NCI-H1417 (cell line): Measurements from ENCODE around the gene CACNA1C.
A peak's percentile ranks its signal among the peaks of the same experiment; 100 is the strongest.
"Not testable (repeated sequence)": the region's sequence is repeated elsewhere in the genome, so short reads cannot be mapped to it uniquely, and the experiment has no call there.

ENCODE experiments used
- DNase-seq, 3 experiments: peaks; one replicate each; lab custom pipeline; 2025; lab: John Stamatoyannopoulos, UW

Gene CACNA1C

DNA sequence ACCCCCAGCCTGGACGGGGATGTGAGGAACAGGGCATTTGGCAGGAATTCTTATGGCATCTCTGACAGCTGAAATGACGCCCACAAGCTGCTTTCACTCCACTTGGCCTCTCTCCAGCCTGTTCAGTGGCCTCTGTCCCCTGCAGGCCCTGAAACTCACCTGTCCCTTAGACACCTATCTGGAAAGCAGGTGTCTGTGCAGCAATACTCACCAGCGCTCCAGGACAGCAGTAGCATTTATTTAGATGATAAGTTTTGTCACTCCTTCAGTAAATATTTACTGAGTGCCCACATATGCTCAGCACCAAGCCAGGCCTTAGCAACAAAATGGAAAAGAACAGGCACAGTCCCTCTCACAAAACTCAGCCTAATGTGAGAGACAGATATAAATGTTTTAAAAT, 430.9 kb downstream of the CACNA1C start:
- peak in 1 of 3 experiments; percentile 20 for DNase-seq

- DNase-seq: no peak
Observed at GRCh38 chr12:2484141-2484776, 431.5 kb downstream of the CACNA1C start.

GRCh38 chr12:2485681-2486080, 432.9 kb downstream of the CACNA1C start:
- no peak for DNase-seq

GRCh38 chr12:2486796-2487195, 434.0 kb downstream of the CACNA1C start:
- DNase-seq: no peak

DNA sequence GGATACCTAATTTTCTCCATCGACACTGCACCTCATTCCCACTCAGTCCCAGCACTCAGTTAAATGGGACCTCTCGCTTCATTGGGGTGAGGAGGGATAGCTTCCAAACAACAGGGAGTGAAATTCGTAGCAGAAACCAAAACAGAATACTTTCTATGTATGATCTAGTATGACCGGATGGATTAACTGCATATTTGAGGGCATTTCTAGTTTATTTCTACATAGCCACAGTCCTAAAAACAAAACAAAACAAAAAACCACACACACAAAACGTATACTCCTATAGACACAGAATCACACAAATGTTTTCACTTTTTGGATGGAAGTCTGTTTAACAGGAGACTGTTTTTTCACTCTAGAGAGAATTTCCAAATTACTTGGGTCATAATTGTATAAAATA, 434.5 kb downstream of the CACNA1C start:
- DNase-seq: no peak

DNA sequence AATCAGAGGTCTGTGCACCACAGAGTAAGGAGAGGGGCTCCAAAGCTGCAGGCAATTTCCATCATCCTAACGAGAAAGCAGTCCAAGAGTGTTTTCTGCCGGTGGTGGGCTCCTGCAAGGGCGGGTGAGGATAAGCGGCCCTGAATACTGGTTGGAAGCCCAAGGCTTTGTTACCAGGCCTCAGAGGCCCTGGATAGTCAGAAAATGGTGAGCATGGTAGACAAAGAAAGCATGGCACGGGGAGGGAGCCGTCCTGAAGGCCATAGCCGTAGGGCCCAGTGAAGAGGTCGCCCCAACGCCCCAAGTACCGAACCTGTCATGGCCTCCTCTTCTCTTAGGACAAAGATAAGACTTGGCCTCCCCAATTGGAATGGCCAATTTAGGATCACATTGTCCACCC, 435.3 kb downstream of the CACNA1C start:
- no peak for DNase-seq

- no peak for DNase-seq
Observed at GRCh38 chr12:2488596-2488995, 435.8 kb downstream of the CACNA1C start.

DNA sequence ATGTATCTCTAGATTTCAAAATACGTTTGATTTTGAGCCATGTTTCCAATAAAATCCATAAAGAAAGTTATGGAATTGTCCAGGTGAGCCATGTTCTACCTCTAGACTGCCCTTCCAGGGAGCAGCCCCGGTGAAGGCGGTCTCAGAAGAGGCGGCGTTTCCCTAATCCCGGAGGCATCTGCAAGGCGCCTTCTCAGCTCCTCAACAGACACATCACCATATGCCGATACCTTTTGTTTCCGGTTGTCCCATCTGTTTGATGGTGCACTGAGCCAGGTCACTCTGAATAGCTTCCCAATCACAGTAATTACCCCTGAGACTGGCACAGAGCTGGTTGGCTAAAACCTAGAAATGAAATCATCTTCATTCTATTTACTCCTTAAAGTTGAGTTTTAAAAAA, 436.5 kb downstream of the CACNA1C start:
- DNase-seq: no peak

DNA sequence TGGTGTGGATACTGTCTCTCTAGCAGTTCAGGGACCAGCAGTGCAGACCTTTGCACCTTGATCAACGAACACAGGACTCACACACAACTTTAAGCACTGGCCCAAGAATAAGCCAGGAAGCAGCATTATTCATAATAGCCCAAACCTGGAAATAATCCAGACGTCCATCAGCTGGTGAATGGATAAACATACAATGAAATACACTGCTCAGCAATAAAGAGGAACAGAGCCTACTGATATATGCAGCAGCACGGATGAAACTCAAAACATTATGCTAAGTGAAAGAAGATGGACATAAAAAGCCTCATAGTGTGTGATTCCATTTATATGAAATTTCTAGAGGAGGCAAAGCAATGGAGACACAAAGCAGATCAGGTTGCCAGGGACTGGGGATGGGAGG, 438.0 kb downstream of the CACNA1C start:
- DNase-seq: peak in 1 of 3 experiments; percentile 8

DNA sequence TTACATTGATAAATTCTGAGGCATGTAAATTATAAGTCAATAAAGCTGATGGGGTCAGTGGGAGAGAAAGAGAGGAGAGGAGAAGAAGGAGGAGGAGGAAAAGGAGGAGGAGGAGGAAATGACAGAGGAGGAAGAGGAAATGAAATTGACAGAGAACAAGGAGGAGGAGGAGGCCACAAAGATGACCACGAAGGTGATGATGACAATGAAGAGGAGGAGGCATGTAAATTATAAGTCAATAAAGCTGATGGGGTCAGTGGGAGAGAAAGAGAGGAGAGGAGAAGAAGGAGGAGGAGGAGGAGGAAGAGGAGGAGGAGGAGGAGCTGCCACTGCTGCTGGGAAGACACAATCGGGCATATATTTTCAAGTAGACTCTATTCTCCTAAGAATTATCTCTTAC, 438.6 kb downstream of the CACNA1C start:
- DNase-seq: not testable (repeated sequence)

GRCh38 chr12:2492236-2492635, 439.4 kb downstream of the CACNA1C start:
- DNase-seq: no peak

DNA sequence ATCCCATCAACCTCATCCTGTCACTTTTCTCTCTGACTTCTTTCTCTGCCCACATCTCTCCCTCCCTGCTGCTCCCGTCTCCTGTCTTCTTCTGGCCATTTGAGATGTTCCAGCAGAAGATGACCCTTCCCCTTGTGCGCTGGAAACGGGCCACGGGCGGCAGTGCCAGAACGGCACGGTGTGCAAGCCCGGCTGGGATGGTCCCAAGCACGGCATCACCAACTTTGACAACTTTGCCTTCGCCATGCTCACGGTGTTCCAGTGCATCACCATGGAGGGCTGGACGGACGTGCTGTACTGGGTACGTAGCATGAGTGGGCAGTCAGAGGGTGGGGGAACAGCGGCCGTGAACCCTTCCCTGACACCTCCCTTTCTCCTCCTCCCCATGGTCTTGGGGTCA, 440.3 kb downstream of the CACNA1C start:
- no peak for DNase-seq

- no peak for DNase-seq
Observed at GRCh38 chr12:2494486-2495192, 441.9 kb downstream of the CACNA1C start.

DNA sequence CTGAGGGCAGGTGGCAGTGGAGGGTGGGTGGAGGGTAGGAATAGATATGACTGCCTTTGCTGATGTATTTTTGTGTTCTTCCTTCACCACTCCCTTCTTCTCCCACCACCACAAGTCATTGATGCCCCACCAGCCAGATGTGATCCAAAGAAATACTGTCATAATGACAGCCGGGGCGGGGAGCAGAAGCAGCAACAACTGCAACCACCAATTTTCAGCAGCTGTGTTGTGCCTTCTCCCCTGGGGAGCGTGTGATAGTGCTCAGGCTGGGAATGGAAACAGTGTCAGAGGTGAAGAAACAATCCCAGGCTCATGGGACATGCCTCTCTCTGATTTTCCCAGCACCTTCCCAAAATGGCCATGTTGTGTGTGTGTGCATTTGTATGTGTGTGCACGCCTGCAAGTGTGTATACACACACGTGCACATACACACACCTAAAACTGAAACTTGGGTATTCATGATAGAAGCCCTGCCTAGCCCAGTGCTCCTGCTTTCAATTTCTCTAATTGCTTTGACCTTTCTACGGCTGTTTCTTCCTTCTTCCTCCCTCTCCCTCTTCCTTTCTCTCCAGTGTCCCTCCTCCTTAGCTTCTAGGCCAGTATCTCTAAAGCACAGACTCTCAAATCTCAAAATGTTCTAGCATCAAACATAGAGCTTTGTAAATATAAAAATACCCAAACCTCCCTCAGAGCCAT, 442.8 kb downstream of the CACNA1C start:
- DNase-seq: peak in 1 of 3 experiments; percentile 7

- peak in 2 of 3 experiments; percentile 57 to 74 for DNase-seq
Observed at GRCh38 chr12:2498964-2499500, 446.2 kb downstream of the CACNA1C start.

GRCh38 chr12:2501464-2502191, 448.8 kb downstream of the CACNA1C start:
- no peak for DNase-seq

GRCh38 chr12:2503036-2503435, 450.2 kb downstream of the CACNA1C start:
- DNase-seq: no peak

GRCh38 chr12:2503762-2504161, 451.0 kb downstream of the CACNA1C start:
- no peak for DNase-seq

- no peak for DNase-seq
Observed at GRCh38 chr12:2504577-2504976, 451.8 kb downstream of the CACNA1C start.

- peak in 1 of 3 experiments; percentile 18 for DNase-seq
Observed at GRCh38 chr12:2507814-2508213, 455.0 kb downstream of the CACNA1C start.

DNA sequence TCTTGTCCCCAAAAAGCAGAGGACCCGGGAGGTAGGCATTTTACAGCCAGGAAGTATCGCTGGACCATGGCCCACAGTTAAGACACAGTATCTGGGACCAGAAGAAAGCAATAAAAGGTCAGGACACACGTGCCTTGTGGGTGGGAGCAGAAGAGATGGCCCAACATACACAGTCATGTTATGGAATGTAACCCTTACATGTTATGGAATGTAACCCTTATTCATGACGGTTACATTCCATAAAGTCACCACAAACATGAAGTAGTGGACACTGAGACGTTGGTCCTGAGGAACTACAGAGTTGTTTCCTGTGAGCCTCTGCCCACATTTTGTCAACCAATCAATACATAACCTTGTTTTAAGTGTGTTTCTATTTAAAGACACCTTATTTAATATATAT, 456.4 kb downstream of the CACNA1C start:
- DNase-seq: no peak

GRCh38 chr12:2510045-2510444, 457.3 kb downstream of the CACNA1C start:
- no peak for DNase-seq
